ENCODE measurements around the gene PLA2G12A. TPM values are rescaled to one million over a fixed set of nuclear protein-coding genes. Genes with fewer than 3 reads are reported as not detected.

PLA2G12A gene
- total RNA-seq, 1 experiment from 2014 or later: 20.7 TPM

DNA sequence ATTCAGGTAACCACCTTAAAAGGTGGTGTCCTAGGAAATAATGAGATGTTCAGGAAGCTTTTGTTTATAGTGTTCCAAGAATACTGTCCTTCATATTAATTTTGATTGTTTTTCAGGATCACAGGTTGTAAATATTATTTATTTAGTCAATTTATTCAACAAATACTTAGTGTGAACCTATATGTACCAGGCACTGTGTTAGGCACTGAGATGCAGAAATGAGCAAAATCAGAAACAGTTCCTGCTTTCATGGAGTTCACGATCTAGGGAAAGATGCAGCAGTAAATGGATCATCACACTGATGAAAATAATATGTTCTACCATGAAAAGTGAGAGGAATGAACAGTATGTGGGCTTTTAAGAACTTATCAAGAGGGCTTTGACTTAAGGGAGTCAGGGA, 18.2 kb upstream of the PLA2G12A start:
- H3K9me3 ChIP-seq (ENCODE audit: control insufficient read depth, insufficient read depth, low read depth, low read length): no peaks in the 10 kb centered on the region
- H3K27me3 ChIP-seq (ENCODE audit: control insufficient read depth, insufficient read depth, low read length): peaks cover 2% of the 10 kb centered on the region
- no peak overlapping the region for H3K27ac ChIP-seq (ENCODE audit: low read length)
- no peaks in the 10 kb centered on the region for H3K36me3 ChIP-seq (ENCODE audit: control insufficient read depth, insufficient read depth, low read length)
- intact Hi-C loops (cut with micrococcal nuclease; ENCODE audit: unreplicated experiment) (no loop called here), in situ Hi-C loops (cut with HindIII; ENCODE audit: low pct_unique_long_range_greater_than_20kb, low sequenced_read_pairs) (no loop called here)
- BruUV-seq (replicated peaks): no TSS peak
- H3K4me1 ChIP-seq (ENCODE audit: control insufficient read depth, insufficient read depth, low read length): no peaks in the 10 kb centered on the region
- CTCF ChIA-PET: no interaction called here
- TF ChIP-seq, protein P1, sequence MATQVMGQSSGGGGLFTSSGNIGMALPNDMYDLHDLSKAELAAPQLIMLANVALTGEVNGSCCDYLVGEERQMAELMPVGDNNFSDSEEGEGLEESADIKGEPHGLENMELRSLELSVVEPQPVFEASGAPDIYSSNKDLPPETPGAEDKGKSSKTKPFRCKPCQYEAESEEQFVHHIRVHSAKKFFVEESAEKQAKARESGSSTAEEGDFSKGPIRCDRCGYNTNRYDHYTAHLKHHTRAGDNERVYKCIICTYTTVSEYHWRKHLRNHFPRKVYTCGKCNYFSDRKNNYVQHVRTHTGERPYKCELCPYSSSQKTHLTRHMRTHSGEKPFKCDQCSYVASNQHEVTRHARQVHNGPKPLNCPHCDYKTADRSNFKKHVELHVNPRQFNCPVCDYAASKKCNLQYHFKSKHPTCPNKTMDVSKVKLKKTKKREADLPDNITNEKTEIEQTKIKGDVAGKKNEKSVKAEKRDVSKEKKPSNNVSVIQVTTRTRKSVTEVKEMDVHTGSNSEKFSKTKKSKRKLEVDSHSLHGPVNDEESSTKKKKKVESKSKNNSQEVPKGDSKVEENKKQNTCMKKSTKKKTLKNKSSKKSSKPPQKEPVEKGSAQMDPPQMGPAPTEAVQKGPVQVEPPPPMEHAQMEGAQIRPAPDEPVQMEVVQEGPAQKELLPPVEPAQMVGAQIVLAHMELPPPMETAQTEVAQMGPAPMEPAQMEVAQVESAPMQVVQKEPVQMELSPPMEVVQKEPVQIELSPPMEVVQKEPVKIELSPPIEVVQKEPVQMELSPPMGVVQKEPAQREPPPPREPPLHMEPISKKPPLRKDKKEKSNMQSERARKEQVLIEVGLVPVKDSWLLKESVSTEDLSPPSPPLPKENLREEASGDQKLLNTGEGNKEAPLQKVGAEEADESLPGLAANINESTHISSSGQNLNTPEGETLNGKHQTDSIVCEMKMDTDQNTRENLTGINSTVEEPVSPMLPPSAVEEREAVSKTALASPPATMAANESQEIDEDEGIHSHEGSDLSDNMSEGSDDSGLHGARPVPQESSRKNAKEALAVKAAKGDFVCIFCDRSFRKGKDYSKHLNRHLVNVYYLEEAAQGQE (IDR thresholded peaks at IDR 0.05; ENCODE audit: insufficient read depth in 1 of 2, low read depth in 2 of 2, low read length in 1 of 2): no peak
- TF ChIP-seq POLR2AphosphoS5 (IDR thresholded peaks at IDR 0.05; ENCODE audit: low read depth, low read length): no peak
- TF ChIP-seq, protein P2, sequence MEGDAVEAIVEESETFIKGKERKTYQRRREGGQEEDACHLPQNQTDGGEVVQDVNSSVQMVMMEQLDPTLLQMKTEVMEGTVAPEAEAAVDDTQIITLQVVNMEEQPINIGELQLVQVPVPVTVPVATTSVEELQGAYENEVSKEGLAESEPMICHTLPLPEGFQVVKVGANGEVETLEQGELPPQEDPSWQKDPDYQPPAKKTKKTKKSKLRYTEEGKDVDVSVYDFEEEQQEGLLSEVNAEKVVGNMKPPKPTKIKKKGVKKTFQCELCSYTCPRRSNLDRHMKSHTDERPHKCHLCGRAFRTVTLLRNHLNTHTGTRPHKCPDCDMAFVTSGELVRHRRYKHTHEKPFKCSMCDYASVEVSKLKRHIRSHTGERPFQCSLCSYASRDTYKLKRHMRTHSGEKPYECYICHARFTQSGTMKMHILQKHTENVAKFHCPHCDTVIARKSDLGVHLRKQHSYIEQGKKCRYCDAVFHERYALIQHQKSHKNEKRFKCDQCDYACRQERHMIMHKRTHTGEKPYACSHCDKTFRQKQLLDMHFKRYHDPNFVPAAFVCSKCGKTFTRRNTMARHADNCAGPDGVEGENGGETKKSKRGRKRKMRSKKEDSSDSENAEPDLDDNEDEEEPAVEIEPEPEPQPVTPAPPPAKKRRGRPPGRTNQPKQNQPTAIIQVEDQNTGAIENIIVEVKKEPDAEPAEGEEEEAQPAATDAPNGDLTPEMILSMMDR (IDR thresholded peaks at IDR 0.05): no peak
- TF ChIP-seq SIN3A (IDR thresholded peaks at IDR 0.05; ENCODE audit: borderline replicate concordance, insufficient read depth, low read depth, low read length): no peak
- no peak for TF ChIP-seq TCF7L2 (IDR thresholded peaks at IDR 0.05; ENCODE audit: low read depth, low read length)
- H3K4me3 ChIP-seq (ENCODE audit: low read depth in 2 of 2, low read length in 2 of 2): no peak overlapping the region
- POLR2A ChIA-PET: no interaction called here
- DNase-seq (ENCODE audit: low read depth, low spot score) (no peak), ATAC-seq (no peak)

DNA sequence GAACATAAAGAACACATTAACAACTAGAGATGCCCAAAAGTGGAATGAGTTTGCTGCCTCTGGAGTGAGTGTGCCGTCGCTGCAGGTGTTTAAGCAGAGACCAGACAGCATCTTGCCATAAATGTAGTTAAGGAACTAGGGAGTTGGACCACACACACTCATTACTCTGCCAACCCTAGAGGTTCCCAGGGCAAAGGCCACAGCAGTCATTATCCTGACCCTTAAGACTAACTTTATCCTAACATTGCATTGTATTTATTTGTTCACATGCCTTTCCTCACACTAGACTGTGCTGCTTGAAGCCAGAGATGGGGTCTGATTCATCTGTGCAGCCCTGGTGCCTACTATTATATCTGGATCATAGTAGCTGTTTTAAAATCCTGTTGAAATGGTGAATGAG, 16.9 kb upstream of the PLA2G12A start:
- ChIA-PET CTCF (no interaction called here), POLR2A (no interaction called here)
- Histone ChIP-seq H3K9me3 (ENCODE audit: control insufficient read depth, insufficient read depth, low read depth, low read length) (no peaks in the 10 kb centered on the region), H3K36me3 (ENCODE audit: control insufficient read depth, insufficient read depth, low read length) (no peaks in the 10 kb centered on the region), H3K4me3 (ENCODE audit: low read depth in 2 of 2, low read length in 2 of 2) (no peak overlapping the region), H3K4me1 (ENCODE audit: control insufficient read depth, insufficient read depth, low read length) (no peaks in the 10 kb centered on the region), H3K27ac (ENCODE audit: low read length) (no peak overlapping the region), H3K27me3 (ENCODE audit: control insufficient read depth, insufficient read depth, low read length) (peaks cover 2% of the 10 kb centered on the region)
- ATAC-seq (no peak), DNase-seq (ENCODE audit: low read depth, low spot score) (no peak)
- in situ Hi-C loops (cut with HindIII; ENCODE audit: low pct_unique_long_range_greater_than_20kb, low sequenced_read_pairs): no loop called here
- no TSS peak for BruUV-seq (replicated peaks)
- TF ChIP-seq SIN3A (IDR thresholded peaks at IDR 0.05; ENCODE audit: borderline replicate concordance, insufficient read depth, low read depth, low read length) (no peak), POLR2AphosphoS5 (IDR thresholded peaks at IDR 0.05; ENCODE audit: low read depth, low read length) (no peak), TCF7L2 (IDR thresholded peaks at IDR 0.05; ENCODE audit: low read depth, low read length) (no peak)
- TF ChIP-seq, protein P2 (IDR thresholded peaks at IDR 0.05): no peak
- TF ChIP-seq, protein P1 (IDR thresholded peaks at IDR 0.05; ENCODE audit: insufficient read depth in 1 of 2, low read depth in 2 of 2, low read length in 1 of 2): no peak
- intact Hi-C loops (cut with micrococcal nuclease; ENCODE audit: unreplicated experiment): no loop called here
